Transverse colon (tissue), 3 donors: ENCODE results near the gene CDC42BPB.

Source experiments
- EP300 ChIP-seq: sonication (generic); formaldehyde crosslinking; IDR thresholded peaks from one replicate; pipeline ENCODE4 v1.6.1; 2017; ENCODE audit warnings: antibody characterized with exemption, low read depth
- POLR2A ChIP-seq: fragments of 450-650 bp; IDR thresholded peaks from one replicate; pipeline ENCODE4 v1.6.1; 2016; ENCODE audit warnings: antibody characterized with exemption, mild to moderate bottlenecking, moderate library complexity
- TF ChIP-seq, protein P1 (sequence below), 5 experiments: fragments of 200-600 bp in 3 of 5; fragments of 450-650 bp in 2 of 5; sonication (generic) in 3 of 5; IDR thresholded peaks; 1 replicate in 2 of 5; 2 replicates in 3 of 5; pipeline ENCODE4 v1.5.1; 2016 to 2017; ENCODE audit warnings: antibody characterized with exemption in 5 of 5, inconsistent platforms in 3 of 5, mild to moderate bottlenecking in 2 of 5, moderate library complexity in 1 of 5

DNA sequence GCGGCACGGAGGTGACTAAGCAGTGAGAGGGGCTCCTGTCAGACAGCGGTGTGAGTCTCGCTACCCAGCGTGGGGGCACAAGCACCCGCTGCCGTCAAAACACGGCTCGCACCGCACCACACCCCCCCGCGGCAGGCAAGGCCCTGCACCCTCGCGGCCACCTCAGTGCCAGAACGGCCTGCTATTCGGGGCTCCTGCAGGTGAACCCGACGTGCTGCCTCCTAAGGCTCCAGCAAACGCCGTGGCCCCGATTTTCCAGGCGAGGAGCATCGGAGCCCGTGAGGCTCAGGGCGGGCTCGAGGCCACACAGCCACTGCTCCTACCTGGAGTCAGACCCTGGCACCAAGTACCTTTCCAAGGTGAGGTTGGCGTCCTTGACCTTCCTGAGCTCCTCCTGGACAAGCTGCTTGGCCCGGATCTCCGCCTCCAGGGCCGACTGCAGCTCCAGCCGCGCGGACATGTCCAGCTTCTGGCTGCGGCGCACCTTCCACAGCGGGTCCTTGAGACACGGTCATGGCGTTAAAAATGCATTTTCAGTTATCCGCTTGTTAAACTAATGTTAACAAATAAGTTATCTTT lies 93.1 kb downstream of the CDC42BPB start:
- TF ChIP-seq POLR2A (no peak), EP300 (no peak)
- TF ChIP-seq, protein P1, sequence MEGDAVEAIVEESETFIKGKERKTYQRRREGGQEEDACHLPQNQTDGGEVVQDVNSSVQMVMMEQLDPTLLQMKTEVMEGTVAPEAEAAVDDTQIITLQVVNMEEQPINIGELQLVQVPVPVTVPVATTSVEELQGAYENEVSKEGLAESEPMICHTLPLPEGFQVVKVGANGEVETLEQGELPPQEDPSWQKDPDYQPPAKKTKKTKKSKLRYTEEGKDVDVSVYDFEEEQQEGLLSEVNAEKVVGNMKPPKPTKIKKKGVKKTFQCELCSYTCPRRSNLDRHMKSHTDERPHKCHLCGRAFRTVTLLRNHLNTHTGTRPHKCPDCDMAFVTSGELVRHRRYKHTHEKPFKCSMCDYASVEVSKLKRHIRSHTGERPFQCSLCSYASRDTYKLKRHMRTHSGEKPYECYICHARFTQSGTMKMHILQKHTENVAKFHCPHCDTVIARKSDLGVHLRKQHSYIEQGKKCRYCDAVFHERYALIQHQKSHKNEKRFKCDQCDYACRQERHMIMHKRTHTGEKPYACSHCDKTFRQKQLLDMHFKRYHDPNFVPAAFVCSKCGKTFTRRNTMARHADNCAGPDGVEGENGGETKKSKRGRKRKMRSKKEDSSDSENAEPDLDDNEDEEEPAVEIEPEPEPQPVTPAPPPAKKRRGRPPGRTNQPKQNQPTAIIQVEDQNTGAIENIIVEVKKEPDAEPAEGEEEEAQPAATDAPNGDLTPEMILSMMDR (IDR thresholded peaks at IDR 0.05): no peak
